ENCODE measurements around the gene ACVR1. TPM values are rescaled to one million over a fixed set of nuclear protein-coding genes. Genes with fewer than 3 reads are reported as not detected.

Gene ACVR1
- total and polyA plus RNA-seq, 2 of the 13 experiments (the other 11 are each of a cell fraction or from before 2014, with no cell fraction given) = 2.3 to 5.4 TPM

DNA sequence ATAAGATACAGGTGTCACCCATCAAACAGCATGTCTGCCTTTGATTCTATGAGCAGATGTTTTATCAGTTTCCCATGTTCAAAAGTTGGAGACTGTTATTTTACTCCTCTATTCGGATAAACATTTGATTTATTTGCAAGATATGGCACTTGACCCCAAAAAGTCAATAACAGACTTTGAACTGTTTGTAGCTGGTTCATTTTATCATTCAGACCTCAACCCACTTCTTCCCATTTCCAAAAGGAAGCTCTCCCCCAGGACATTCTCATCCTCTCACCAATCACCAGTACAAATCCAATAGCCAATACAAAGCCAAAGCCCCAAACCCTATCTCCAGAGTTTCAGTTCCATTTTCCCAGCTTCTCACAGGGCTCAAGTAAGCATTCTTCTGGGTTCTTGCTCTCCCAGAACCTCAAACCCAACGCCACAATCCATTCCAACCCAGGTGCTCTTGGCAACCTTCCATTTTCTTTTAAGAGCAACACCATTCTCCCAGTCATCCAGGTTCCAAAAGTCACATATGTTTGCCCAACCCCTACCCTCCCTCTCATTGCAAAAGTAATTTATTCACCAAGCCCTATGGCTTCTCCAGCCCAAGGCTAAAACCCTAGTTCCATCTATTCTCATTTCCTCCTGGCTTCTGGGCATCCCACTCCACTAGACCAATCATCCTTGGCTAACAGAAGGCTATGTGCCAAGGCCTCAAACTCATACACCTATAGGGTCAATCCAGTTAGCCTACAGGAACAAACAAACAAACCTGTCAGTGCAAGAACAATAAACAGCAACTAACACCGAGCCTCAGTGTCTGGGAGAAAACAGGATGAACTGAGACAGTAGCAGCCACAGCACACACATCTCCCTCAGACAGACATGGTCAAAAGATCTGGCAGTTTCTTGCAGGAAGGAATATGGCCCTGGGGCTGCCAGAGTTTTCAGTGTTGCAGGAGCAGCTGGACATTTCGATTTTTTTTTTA is 9.2 kb downstream of the ACVR1 start (continued):
- TF ChIP-seq, protein P1, sequence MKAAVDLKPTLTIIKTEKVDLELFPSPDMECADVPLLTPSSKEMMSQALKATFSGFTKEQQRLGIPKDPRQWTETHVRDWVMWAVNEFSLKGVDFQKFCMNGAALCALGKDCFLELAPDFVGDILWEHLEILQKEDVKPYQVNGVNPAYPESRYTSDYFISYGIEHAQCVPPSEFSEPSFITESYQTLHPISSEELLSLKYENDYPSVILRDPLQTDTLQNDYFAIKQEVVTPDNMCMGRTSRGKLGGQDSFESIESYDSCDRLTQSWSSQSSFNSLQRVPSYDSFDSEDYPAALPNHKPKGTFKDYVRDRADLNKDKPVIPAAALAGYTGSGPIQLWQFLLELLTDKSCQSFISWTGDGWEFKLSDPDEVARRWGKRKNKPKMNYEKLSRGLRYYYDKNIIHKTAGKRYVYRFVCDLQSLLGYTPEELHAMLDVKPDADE (CRISPR knock-in tag; IDR thresholded peaks at IDR 0.05) = no peak
- TF ChIP-seq, protein P2, sequence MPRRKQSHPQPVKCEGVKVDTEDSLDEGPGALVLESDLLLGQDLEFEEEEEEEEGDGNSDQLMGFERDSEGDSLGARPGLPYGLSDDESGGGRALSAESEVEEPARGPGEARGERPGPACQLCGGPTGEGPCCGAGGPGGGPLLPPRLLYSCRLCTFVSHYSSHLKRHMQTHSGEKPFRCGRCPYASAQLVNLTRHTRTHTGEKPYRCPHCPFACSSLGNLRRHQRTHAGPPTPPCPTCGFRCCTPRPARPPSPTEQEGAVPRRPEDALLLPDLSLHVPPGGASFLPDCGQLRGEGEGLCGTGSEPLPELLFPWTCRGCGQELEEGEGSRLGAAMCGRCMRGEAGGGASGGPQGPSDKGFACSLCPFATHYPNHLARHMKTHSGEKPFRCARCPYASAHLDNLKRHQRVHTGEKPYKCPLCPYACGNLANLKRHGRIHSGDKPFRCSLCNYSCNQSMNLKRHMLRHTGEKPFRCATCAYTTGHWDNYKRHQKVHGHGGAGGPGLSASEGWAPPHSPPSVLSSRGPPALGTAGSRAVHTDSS (CRISPR knock-in tag; conservative IDR thresholded peaks at IDR 0.05) = no peak
- no peak for TF ChIP-seq ZNF235 (CRISPR knock-in tag; IDR thresholded peaks at IDR 0.05; ENCODE audit: borderline replicate concordance)
- no peak for TF ChIP-seq ZNF317 (CRISPR knock-in tag; IDR thresholded peaks at IDR 0.05)
- TF ChIP-seq, protein P3, sequence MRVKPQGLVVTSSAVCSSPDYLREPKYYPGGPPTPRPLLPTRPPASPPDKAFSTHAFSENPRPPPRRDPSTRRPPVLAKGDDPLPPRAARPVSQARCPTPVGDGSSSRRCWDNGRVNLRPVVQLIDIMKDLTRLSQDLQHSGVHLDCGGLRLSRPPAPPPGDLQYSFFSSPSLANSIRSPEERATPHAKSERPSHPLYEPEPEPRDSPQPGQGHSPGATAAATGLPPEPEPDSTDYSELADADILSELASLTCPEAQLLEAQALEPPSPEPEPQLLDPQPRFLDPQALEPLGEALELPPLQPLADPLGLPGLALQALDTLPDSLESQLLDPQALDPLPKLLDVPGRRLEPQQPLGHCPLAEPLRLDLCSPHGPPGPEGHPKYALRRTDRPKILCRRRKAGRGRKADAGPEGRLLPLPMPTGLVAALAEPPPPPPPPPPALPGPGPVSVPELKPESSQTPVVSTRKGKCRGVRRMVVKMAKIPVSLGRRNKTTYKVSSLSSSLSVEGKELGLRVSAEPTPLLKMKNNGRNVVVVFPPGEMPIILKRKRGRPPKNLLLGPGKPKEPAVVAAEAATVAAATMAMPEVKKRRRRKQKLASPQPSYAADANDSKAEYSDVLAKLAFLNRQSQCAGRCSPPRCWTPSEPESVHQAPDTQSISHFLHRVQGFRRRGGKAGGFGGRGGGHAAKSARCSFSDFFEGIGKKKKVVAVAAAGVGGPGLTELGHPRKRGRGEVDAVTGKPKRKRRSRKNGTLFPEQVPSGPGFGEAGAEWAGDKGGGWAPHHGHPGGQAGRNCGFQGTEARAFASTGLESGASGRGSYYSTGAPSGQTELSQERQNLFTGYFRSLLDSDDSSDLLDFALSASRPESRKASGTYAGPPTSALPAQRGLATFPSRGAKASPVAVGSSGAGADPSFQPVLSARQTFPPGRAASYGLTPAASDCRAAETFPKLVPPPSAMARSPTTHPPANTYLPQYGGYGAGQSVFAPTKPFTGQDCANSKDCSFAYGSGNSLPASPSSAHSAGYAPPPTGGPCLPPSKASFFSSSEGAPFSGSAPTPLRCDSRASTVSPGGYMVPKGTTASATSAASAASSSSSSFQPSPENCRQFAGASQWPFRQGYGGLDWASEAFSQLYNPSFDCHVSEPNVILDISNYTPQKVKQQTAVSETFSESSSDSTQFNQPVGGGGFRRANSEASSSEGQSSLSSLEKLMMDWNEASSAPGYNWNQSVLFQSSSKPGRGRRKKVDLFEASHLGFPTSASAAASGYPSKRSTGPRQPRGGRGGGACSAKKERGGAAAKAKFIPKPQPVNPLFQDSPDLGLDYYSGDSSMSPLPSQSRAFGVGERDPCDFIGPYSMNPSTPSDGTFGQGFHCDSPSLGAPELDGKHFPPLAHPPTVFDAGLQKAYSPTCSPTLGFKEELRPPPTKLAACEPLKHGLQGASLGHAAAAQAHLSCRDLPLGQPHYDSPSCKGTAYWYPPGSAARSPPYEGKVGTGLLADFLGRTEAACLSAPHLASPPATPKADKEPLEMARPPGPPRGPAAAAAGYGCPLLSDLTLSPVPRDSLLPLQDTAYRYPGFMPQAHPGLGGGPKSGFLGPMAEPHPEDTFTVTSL (CRISPR knock-in tag; IDR thresholded peaks at IDR 0.05; ENCODE audit: borderline replicate concordance) = peak; percentile 57; the same call in 1 of the 2 replicates
- TF ChIP-seq KLF13 (CRISPR knock-in tag; IDR thresholded peaks at IDR 0.05) = no peak
- TF ChIP-seq TEAD3 (CRISPR knock-in tag; optimal IDR thresholded peaks at IDR 0.05; ENCODE audit: borderline replicate concordance) = peak; percentile 18
- TF ChIP-seq, protein P4, sequence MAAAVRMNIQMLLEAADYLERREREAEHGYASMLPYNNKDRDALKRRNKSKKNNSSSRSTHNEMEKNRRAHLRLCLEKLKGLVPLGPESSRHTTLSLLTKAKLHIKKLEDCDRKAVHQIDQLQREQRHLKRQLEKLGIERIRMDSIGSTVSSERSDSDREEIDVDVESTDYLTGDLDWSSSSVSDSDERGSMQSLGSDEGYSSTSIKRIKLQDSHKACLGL (CRISPR knock-in tag; IDR thresholded peaks at IDR 0.05) = no peak
- no peak for TF ChIP-seq ZNF703 (CRISPR knock-in tag; IDR thresholded peaks at IDR 0.05; ENCODE audit: borderline replicate concordance)
- TF ChIP-seq, protein P5, sequence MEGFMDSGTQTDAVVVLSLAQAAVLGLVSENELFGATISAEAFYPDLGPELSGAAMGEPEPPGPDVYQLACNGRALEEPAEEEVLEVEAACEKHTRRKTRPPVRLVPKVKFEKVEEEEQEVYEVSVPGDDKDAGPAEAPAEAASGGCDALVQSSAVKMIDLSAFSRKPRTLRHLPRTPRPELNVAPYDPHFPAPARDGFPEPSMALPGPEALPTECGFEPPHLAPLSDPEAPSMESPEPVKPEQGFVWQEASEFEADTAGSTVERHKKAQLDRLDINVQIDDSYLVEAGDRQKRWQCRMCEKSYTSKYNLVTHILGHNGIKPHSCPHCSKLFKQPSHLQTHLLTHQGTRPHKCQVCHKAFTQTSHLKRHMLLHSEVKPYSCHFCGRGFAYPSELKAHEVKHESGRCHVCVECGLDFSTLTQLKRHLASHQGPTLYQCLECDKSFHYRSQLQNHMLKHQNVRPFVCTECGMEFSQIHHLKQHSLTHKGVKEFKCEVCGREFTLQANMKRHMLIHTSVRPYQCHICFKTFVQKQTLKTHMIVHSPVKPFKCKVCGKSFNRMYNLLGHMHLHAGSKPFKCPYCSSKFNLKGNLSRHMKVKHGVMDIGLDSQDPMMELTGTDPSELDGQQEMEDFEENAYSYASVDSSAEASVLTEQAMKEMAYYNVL (CRISPR knock-in tag; IDR thresholded peaks at IDR 0.05; ENCODE audit: borderline replicate concordance) = peak; percentile 67; the same call in 1 of the 2 replicates
- TF ChIP-seq, protein P6, sequence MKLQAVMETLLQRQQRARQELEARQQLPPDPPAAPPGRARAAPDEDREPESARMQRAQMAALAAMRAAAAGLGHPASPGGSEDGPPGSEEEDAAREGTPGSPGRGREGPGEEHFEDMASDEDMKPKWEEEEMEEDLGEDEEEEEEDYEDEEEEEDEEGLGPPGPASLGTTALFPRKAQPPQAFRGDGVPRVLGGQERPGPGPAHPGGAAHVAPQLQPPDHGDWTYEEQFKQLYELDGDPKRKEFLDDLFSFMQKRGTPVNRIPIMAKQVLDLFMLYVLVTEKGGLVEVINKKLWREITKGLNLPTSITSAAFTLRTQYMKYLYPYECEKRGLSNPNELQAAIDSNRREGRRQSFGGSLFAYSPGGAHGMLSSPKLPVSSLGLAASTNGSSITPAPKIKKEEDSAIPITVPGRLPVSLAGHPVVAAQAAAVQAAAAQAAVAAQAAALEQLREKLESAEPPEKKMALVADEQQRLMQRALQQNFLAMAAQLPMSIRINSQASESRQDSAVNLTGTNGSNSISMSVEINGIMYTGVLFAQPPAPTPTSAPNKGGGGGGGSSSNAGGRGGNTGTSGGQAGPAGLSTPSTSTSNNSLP (IDR thresholded peaks at IDR 0.05; ENCODE audit: low read depth, low read length) = no peak
